CD4-positive, alpha-beta T cell treated with Interferon alpha-2 for 1 hour (primary cell): ENCODE measurements around the gene UBALD2.
"Not testable (repeated sequence)": the region's sequence is repeated elsewhere in the genome, so short reads cannot be mapped to it uniquely, and the experiment has no call there.

ENCODE experiments used
- DNase-seq, 2 donors: peaks; one replicate each; pipeline ENCODE4 v3.0.0-alpha.2; 2020 to 2022

UBALD2 gene

DNA sequence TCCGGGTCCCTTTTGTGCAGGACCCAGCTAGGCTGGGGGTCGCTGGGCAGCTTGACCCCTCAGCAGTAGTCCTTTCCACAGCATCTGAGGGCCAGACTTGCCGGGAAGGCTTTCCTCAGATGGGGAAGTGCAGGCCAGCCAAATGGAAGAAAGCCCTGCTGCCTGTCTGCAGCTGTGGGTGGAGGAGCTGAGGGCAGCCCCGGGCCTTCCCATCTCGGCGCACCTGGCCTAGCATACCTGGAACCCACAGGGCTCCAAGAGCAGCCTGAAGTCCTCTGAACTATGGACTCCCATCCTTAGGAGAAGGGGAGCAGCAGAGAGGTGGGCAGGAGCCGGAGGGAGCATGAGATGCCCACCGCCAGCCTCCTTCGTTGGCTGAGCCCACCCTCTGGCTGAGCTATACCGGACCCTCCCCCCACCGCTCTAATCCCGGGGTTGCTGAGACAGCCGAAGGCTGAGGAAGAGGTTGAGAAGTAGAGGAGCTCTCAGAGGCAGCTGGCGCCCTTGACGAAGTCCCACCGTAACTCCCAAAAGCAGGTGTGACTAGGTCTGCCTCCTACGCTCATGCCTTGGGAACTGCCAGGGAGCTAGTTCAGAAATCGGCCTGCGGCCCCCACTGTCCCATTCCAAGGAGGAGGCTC, 13.2 kb downstream of the UBALD2 start:
- no peak for DNase-seq

DNA sequence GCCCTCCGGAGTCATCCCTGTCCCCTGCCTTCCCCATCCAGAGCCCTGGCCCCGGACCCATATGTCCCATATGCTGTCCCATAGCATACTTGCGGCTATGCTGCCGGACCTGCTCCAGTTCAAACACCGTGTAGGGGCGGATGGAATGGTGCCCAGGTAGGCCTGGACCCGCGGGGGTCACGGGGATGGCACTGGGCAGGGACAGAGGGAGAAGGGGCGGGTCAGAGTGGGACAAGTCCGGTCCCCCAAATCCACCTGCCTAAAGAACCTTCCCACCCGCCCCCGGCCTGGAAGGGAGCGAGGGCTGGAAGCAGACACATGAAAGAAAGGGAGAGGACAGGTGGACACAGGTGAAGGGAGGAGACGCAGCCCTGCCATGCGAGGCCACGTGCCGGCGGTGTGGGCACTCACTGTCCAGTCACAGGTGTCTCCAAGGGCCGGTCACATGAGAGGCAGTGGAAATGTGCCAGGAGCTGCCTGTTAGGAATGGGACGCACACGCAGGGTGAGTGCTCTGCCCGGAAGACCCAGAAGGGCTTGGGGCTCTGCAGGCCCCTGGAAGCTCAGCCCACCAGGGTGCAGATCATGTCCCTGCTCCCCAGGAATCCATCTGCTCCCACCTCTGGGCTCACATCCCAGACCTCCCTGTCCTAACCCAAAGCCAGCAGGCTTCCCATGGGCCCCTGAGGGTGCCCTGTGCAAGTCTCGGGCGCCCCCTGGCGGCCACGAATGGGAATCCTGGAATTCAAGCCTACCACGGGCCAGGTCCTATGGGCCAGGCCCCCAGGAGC, 14.0 kb downstream of the UBALD2 start:
- DNase-seq, result peak; percentile 82 to 87

GRCh38 chr17:76279742-76280287, 14.7 kb downstream of the UBALD2 start:
- no peak for DNase-seq

GRCh38 chr17:76280650-76281049, 15.5 kb downstream of the UBALD2 start:
- no peak for DNase-seq

- no peak for DNase-seq
These were observed 16.6 kb downstream of the UBALD2 start for GRCh38 chr17:76281573-76282371.

DNA sequence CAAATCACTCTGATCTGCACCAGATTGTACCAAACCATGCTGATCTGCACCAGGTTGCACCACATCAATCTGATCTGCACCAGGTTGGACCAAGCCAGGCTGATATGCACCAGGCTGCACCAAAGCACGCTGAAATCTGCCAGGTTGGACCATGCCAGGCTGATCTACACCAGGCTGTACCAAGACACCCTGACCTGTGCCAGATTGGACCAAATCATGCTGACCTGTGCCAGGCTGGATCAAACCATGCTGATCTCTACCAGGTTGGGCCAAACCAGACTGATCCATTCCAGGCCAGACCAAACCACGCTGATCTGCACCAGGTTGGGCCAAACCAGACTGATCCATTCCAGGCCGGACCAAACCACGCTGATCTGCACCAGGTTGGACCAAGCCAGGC, 27.4 kb downstream of the UBALD2 start:
- DNase-seq, result no peak

- no peak for DNase-seq
These were observed 28.0 kb downstream of the UBALD2 start for GRCh38 chr17:76293106-76293505.

GRCh38 chr17:76296186-76296585, 31.0 kb downstream of the UBALD2 start:
- no peak for DNase-seq

DNA sequence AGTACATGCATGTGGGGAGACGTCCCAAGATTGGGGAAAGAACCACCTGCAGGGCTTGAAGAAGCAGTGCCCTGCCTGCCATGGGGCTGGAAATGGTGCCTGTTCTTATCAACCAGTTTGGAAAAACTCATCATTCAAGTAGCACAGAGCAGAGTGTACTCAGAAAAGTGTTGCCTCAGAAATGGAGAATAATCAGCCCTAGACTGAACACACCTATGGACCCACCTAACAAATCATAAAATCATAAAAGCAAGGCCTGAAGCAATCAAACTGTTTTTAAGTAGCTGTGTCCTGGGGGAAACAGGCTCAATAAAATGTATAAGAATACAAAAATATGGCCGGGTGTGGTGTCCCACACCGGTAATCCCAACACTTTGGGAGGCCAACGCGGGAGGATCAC, 31.7 kb downstream of the UBALD2 start:
- DNase-seq, result no peak

DNA sequence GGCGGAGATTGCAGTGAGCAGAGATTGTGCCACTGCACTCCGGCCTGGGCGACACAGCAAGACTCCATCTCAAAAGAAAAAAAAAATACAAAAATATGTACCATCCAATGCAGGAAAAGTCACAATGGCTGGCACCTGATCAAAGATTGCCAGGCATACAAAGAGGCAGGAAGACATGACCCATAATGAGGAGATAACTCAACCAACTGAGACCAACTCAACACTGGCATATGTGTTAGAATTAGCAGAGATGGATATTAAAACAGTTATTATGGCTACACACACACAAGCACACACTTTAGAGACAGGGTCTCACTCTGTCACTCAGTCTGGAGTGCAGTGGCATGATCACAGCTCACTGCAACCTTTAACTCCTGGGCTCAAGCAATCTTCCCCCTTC, 32.3 kb downstream of the UBALD2 start:
- no peak for DNase-seq

- no peak for DNase-seq
These were observed 39.3 kb downstream of the UBALD2 start for GRCh38 chr17:76304226-76305134.

DNA sequence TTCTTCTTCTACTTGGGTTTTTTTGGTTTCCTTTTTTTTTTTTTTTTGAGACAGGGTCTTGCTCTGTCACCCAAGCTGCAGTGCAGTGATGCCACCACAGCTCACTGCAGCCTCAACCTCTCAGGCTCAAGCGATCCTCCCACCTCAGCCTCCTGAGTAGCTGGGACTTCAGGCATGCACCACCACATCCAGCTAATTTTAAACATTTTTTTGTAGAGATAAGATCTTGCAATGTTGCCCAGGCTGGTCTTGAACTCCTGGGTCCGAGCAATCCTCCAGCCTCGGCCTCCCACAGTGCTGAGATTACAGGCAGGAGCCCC, 39.9 kb downstream of the UBALD2 start:
- DNase-seq, result not testable (repeated sequence)

GRCh38 chr17:76307299-76307965, 42.3 kb downstream of the UBALD2 start:
- DNase-seq, result no peak

- DNase-seq, result no peak
These were observed 42.8 kb downstream of the UBALD2 start, which contains the start of gene QRICH2 for GRCh38 chr17:76307966-76308338. TSS of gene QRICH2 (minus strand) at chr17:76308276. CDS start at chr17:76307998, 278 bp downstream.

DNA sequence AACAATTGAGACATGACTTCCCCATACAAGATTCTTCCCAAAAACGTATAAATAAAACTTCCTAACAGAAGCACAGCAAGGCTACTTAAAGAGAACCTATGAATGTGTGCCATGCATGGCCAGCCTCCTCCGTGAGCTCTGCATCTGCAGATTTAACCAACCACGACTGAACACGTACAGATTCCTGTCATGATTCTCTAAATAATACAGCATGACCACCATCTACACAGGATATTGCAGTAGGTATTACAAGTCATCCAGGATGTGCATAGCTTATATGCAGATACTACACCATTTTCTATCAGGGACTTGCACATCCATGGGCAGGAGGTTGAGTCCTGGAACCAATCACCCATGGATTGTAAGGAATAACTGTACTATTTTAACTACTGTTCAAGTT, 44.3 kb downstream of the UBALD2 start:
- DNase-seq, result no peak

DNA sequence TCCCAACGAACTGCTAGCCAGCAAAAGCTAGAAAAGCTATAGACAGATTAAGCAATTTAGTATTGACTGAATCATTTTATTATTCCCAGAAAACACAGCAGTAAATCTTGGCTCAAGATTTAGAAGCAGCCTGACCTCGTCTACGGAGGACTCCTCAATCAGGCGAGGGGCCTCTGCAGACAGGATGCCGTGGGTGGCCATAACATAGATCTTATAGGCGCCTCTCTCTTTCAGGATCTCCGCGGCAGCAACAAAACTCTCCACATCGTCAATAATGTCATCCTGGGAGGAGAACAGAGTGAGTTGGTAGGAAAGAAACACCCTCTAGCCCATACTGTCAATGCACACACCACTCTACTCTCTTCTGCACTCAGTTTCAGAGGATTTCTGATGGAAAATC, 47.6 kb downstream of the UBALD2 start:
- no peak for DNase-seq

- no peak for DNase-seq
These were observed 49.5 kb downstream of the UBALD2 start for GRCh38 chr17:76314392-76315227.

- no peak for DNase-seq
These were observed 52.4 kb downstream of the UBALD2 start for GRCh38 chr17:76317535-76317934.

DNA sequence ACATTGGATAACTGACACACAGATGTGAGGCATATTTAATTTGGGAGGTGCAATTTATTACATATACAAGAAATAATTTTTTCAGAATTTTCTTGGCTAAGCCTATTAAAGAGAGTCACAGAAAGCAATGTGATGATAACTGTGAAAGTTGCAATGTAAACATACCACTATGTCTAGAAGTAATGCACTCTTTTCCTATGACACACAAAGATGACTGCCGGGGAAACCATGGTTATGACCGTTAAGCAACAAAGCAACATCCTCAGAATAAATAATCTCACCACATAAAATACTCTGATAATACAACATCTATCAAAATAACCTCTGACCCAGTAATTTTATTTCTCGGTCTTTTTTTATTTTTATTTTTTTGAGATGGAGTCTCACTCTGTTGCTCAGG, 53.4 kb downstream of the UBALD2 start:
- DNase-seq, result no peak
